SK-N-SH treated with all-trans-retinoic acid at 6 μM for 48 hours (cell line): ENCODE data around the gene WASF3.

Source experiments
- ATAC-seq: fragments of 200-7000 bp; cut with Tn5 transposase; 3 replicates; pipeline ENCODE4 v1.9.1; 2020; ENCODE audit warnings: mild to moderate bottlenecking, moderate library complexity
- ARNTL ChIP-seq: fragments of 450-650 bp; formaldehyde crosslinking; IDR thresholded peaks from 2 replicates; pipeline ENCODE4 v1.5.0; 2020; ENCODE audit warnings: low read depth, mild to moderate bottlenecking, moderate library complexity, borderline replicate concordance
- BACH2 ChIP-seq: fragments of 250-450 bp; sonication (Bioruptor Pico); IDR thresholded peaks from 2 replicates; pipeline ENCODE4 v1.9.0; 2021; ENCODE audit warnings: mild to moderate bottlenecking, borderline replicate concordance
- CREB5 ChIP-seq: fragments of 250-450 bp; sonication (Bioruptor Pico); IDR thresholded peaks from 2 replicates; pipeline ENCODE4 v1.5.1; 2020; ENCODE audit warnings: low read depth, mild to moderate bottlenecking, moderate library complexity
- ESRRG ChIP-seq: fragments of 250-450 bp; sonication (Bioruptor Pico); IDR thresholded peaks from 2 replicates; pipeline ENCODE4 v1.6.1; 2021; ENCODE audit warnings: mild to moderate bottlenecking
- GLIS3 ChIP-seq: fragments of 250-450 bp; sonication (Bioruptor Pico); IDR thresholded peaks from 2 replicates; pipeline ENCODE4 v1.5.0; 2020; ENCODE audit warnings: mild to moderate bottlenecking, moderate library complexity
- ISL1 ChIP-seq: fragments of 250-450 bp; sonication (Bioruptor Pico); IDR thresholded peaks from 2 replicates; pipeline ENCODE4 v2.1.2; 2022; ENCODE audit warnings: mild to moderate bottlenecking, moderate library complexity
- OSR1 ChIP-seq: fragments of 250-450 bp; sonication (Bioruptor Pico); IDR thresholded peaks from 2 replicates; pipeline ENCODE4 v1.8.0; 2022; ENCODE audit warnings: moderate library complexity, mild to moderate bottlenecking, inconsistent platforms
- PATZ1 ChIP-seq: fragments of 250-450 bp; sonication (Bioruptor Pico); IDR thresholded peaks from 2 replicates; pipeline ENCODE4 v1.8.0; 2020; ENCODE audit warnings: mild to moderate bottlenecking, moderate library complexity, borderline replicate concordance
- POU6F1 ChIP-seq: fragments of 250-450 bp; sonication (Bioruptor Pico); IDR thresholded peaks from 2 replicates; pipeline ENCODE4 v1.8.0; 2021; ENCODE audit warnings: low read depth, mild to moderate bottlenecking, moderate library complexity, borderline replicate concordance
- PPARA ChIP-seq: fragments of 250-450 bp; sonication (Bioruptor Pico); IDR thresholded peaks from 2 replicates; pipeline ENCODE4 v1.5.0; 2020; ENCODE audit warnings: mild to moderate bottlenecking, borderline replicate concordance
- SNAI2 ChIP-seq: fragments of 250-450 bp; sonication (Bioruptor Pico); IDR thresholded peaks from 2 replicates; pipeline ENCODE4 v1.5.0; 2020; ENCODE audit warnings: mild to moderate bottlenecking, moderate library complexity
- TCF4 ChIP-seq: fragments of 250-450 bp; sonication (Bioruptor Pico); IDR thresholded peaks from 2 replicates; pipeline ENCODE4 v1.8.0; 2021; ENCODE audit warnings: mild to moderate bottlenecking, moderate library complexity, borderline replicate concordance
- TOX ChIP-seq: fragments of 250-450 bp; sonication (Bioruptor Pico); IDR thresholded peaks from 2 replicates; pipeline ENCODE4 v1.8.0; 2021; ENCODE audit warnings: mild to moderate bottlenecking, moderate library complexity, borderline replicate concordance
- ZC3H10 ChIP-seq: fragments of 250-450 bp; sonication (Bioruptor Pico); IDR thresholded peaks from 2 replicates; pipeline ENCODE4 v1.5.1; 2021; ENCODE audit warnings: mild to moderate bottlenecking, moderate library complexity
- ZFP3 ChIP-seq: fragments of 250-450 bp; sonication (Bioruptor Pico); IDR thresholded peaks from 2 replicates; pipeline ENCODE4 v1.5.0; 2020; ENCODE audit warnings: mild to moderate bottlenecking, moderate library complexity
- ZFP30 ChIP-seq: fragments of 450-650 bp; formaldehyde crosslinking; IDR thresholded peaks from 2 replicates; pipeline ENCODE4 v1.5.0; 2022; ENCODE audit warnings: mild to moderate bottlenecking, moderate library complexity
- ZNF565 ChIP-seq: fragments of 450-650 bp; formaldehyde crosslinking; conservative IDR thresholded peaks from 2 replicates; pipeline ENCODE4 v1.5.0; 2020; ENCODE audit warnings: low read depth, mild to moderate bottlenecking, moderate library complexity
- ZNF70 ChIP-seq: fragments of 450-650 bp; formaldehyde crosslinking; IDR thresholded peaks from 2 replicates; pipeline ENCODE4 v1.5.0; 2020; ENCODE audit warnings: mild to moderate bottlenecking, moderate library complexity
- ZNF8 ChIP-seq: fragments of 450-650 bp; formaldehyde crosslinking; IDR thresholded peaks from 2 replicates; pipeline ENCODE4 v1.5.0; 2020; ENCODE audit warnings: mild to moderate bottlenecking, moderate library complexity

The WASF3 gene

GRCh38 chr13:26673890-26674289 lies 116.4 kb downstream of the WASF3 start:
- no peak for ATAC-seq
- TF ChIP-seq ZNF70 (no peak), ZFP30 (CRISPR knock-in tag) (no peak), ZC3H10 (CRISPR knock-in tag) (no peak), PATZ1 (CRISPR knock-in tag) (no peak), TCF4 (CRISPR knock-in tag) (no peak), CREB5 (CRISPR knock-in tag) (no peak), OSR1 (CRISPR knock-in tag) (no peak)

- TF ChIP-seq ZNF565 (CRISPR knock-in tag) (no peak), CREB5 (CRISPR knock-in tag) (no peak), ZNF8 (CRISPR knock-in tag) (no peak), ARNTL (CRISPR knock-in tag) (no peak), POU6F1 (CRISPR knock-in tag) (no peak), PPARA (CRISPR knock-in tag) (no peak), BACH2 (CRISPR knock-in tag) (no peak), TOX (CRISPR knock-in tag) (no peak), SNAI2 (no peak), ESRRG (CRISPR knock-in tag) (no peak), ZFP3 (CRISPR knock-in tag) (no peak), ISL1 (CRISPR knock-in tag) (no peak), TCF4 (CRISPR knock-in tag) (no peak), ZNF70 (no peak)
- TF ChIP-seq, all 23 proteins: peak for 0
- no peak for ATAC-seq
These were observed 119.7 kb downstream of the WASF3 start for GRCh38 chr13:26677156-26677555.

- no peak for TF ChIP-seq ZFP30 (CRISPR knock-in tag)
- TF ChIP-seq, all 23 proteins: peak for 0
- no peak for ATAC-seq
These were observed 120.8 kb downstream of the WASF3 start for GRCh38 chr13:26678330-26678729.

GRCh38 chr13:26678796-26679195 lies 121.3 kb downstream of the WASF3 start:
- TF ChIP-seq BACH2 (CRISPR knock-in tag) (no peak), CREB5 (CRISPR knock-in tag) (no peak), SNAI2 (no peak), ZNF70 (no peak), ZFP30 (CRISPR knock-in tag) (no peak), ESRRG (CRISPR knock-in tag) (no peak), ISL1 (CRISPR knock-in tag) (no peak), ZC3H10 (CRISPR knock-in tag) (no peak), GLIS3 (CRISPR knock-in tag) (no peak), ARNTL (CRISPR knock-in tag) (no peak), ZNF8 (CRISPR knock-in tag) (no peak), PPARA (CRISPR knock-in tag) (no peak)
- TF ChIP-seq, all 23 proteins: peak for 0
- ATAC-seq = no peak
